Embryonic facial prominence (tissue), 1 donor: ENCODE measurements around the gene ST6GALNAC3.
"Not testable (repeated sequence)": the region's sequence is repeated elsewhere in the genome, so short reads cannot be mapped to it uniquely, and the experiment has no call there.

Experiments
- DNase-seq: peaks from one replicate; pipeline ENCODE4 v3.0.0-alpha.2; 2016; ENCODE audit errors: extremely low spot score

Gene ST6GALNAC3

GRCh38 chr1:76073481-76073880, 1.1 kb upstream of the ST6GALNAC3 start:
- no peak for DNase-seq

- no peak for DNase-seq
These were observed 593 bp downstream of the ST6GALNAC3 start for GRCh38 chr1:76075188-76075489.

GRCh38 chr1:76075877-76076276, 1.3 kb downstream of the ST6GALNAC3 start:
- DNase-seq = no peak

- no peak for DNase-seq
These were observed 5.1 kb downstream of the ST6GALNAC3 start for GRCh38 chr1:76079475-76080227.

- DNase-seq = no peak
These were observed 6.1 kb downstream of the ST6GALNAC3 start for GRCh38 chr1:76080552-76081079.

GRCh38 chr1:76082062-76082461, 7.5 kb downstream of the ST6GALNAC3 start:
- no peak for DNase-seq

GRCh38 chr1:76083189-76083588, 8.6 kb downstream of the ST6GALNAC3 start:
- no peak for DNase-seq

GRCh38 chr1:76084029-76084627, 9.6 kb downstream of the ST6GALNAC3 start:
- DNase-seq = no peak

- DNase-seq = no peak
These were observed 10.1 kb downstream of the ST6GALNAC3 start for GRCh38 chr1:76084685-76085084.

- no peak for DNase-seq
These were observed 11.6 kb downstream of the ST6GALNAC3 start for GRCh38 chr1:76086109-76086508.

GRCh38 chr1:76086597-76086996, 12.1 kb downstream of the ST6GALNAC3 start:
- no peak for DNase-seq

GRCh38 chr1:76090283-76091203, 16.0 kb downstream of the ST6GALNAC3 start:
- no peak for DNase-seq

- DNase-seq = no peak
These were observed 18.3 kb downstream of the ST6GALNAC3 start for GRCh38 chr1:76092812-76093211.

GRCh38 chr1:76093522-76094312, 19.2 kb downstream of the ST6GALNAC3 start:
- DNase-seq = no peak

- no peak for DNase-seq
These were observed 21.3 kb downstream of the ST6GALNAC3 start for GRCh38 chr1:76095802-76096201.

- not testable (repeated sequence) for DNase-seq
These were observed 22.5 kb downstream of the ST6GALNAC3 start for GRCh38 chr1:76097064-76097463.

- DNase-seq = no peak
These were observed 24.3 kb downstream of the ST6GALNAC3 start for GRCh38 chr1:76098845-76099244.

- no peak for DNase-seq
These were observed 27.0 kb downstream of the ST6GALNAC3 start for GRCh38 chr1:76101548-76101947.

GRCh38 chr1:76102046-76102445, 27.5 kb downstream of the ST6GALNAC3 start:
- no peak for DNase-seq

- DNase-seq = no peak
These were observed 28.5 kb downstream of the ST6GALNAC3 start for GRCh38 chr1:76103034-76103433.

GRCh38 chr1:76105372-76105771, 30.8 kb downstream of the ST6GALNAC3 start:
- DNase-seq = no peak

GRCh38 chr1:76106251-76106650, 31.7 kb downstream of the ST6GALNAC3 start:
- DNase-seq = no peak
